ENCODE measurements around the gene NUDT8. TPM values are rescaled to one million over a fixed set of nuclear protein-coding genes. Genes with fewer than 3 reads are reported as not detected.
"Not testable (repeated sequence)": the region's sequence is repeated elsewhere in the genome, so short reads cannot be mapped to it uniquely, and the experiment has no call there.

Gene NUDT8
- total and polyA plus RNA-seq, 12 donors, result 1.9 to 40.6 (median 7.6) TPM

GRCh38 chr11:67638535-67639437 lies 9.0 kb upstream of the NUDT8 start:
- TF ChIP-seq POLR2A (IDR thresholded peaks at IDR 0.05) (no peak), CTCF (IDR thresholded peaks at IDR 0.05) (no peak)
- Histone ChIP-seq H3K4me1 (replicated peaks in 1 of 2) (no peaks in the 10 kb centered on the region), H3K4me3 (no peak overlapping the region), H3K36me3 (replicated peaks in 1 of 2) (no peaks in the 10 kb centered on the region), H3K27ac (no peak overlapping the region), H3K9me3 (replicated peaks in 1 of 3) (no peaks in the 10 kb centered on the region), H3K27me3 (peaks cover 17% of the 10 kb centered on the region)
- WGBS, 4 donors, result 71 to 84% (median 79%) methylated on average over 11 to 24 of the region's 24 CpGs
- no peak for DNase-seq
- intact Hi-C loops (cut with DNase I), result loop anchor here in 1 of 2 donors (10.0 kb wide), 1 partner anchor 166 kb away; no protein-coding TSS in a partner anchor

GRCh38 chr11:67637441-67637840 lies 7.7 kb upstream of the NUDT8 start:
- not testable (repeated sequence) for DNase-seq
- WGBS, 4 donors, result 83 to 89% (median 86%) methylated on average over 3 of the region's 3 CpGs

GRCh38 chr11:67636962-67637361 lies 7.2 kb upstream of the NUDT8 start:
- Histone ChIP-seq H3K36me3 (replicated peaks in 1 of 2) (no peaks in the 10 kb centered on the region), H3K27ac (no peak overlapping the region), H3K9me3 (replicated peaks in 1 of 3) (no peaks in the 10 kb centered on the region), H3K4me1 (replicated peaks in 1 of 2) (no peaks in the 10 kb centered on the region), H3K27me3 (peaks cover 17% of the 10 kb centered on the region), H3K4me3 (no peak overlapping the region)
- DNase-seq, result no peak
- WGBS, 4 donors, result 77 to 82% (median 79%) methylated on average over 6 of the region's 6 CpGs
- TF ChIP-seq POLR2A (IDR thresholded peaks at IDR 0.05) (no peak), CTCF (IDR thresholded peaks at IDR 0.05) (no peak)
- intact Hi-C loops (cut with DNase I), result loop anchor here in 1 of 2 donors (10.0 kb wide), 1 partner anchor 168 kb away; no protein-coding TSS in a partner anchor

More at GRCh38 chr11:67637441-67637840, 7.7 kb upstream of the NUDT8 start:
- H3K27ac ChIP-seq; H3K4me1 ChIP-seq (replicated peaks in 1 of 2); H3K9me3 ChIP-seq (replicated peaks in 1 of 3); H3K4me3 ChIP-seq; H3K36me3 ChIP-seq (replicated peaks in 1 of 2): not testable (repeated sequence)
- intact Hi-C loops (cut with DNase I), result loop anchor here in 1 of 2 donors (10.0 kb wide), 1 partner anchor 167 kb away; no protein-coding TSS in a partner anchor
- peaks cover 17% of the 10 kb centered on the region for H3K27me3 ChIP-seq

GRCh38 chr11:67635231-67635521 lies 5.4 kb upstream of the NUDT8 start:
- intact Hi-C loops (cut with DNase I), result loop anchor here in 1 of 2 donors (10.0 kb wide), 1 partner anchor 170 kb away; no protein-coding TSS in a partner anchor
- Histone ChIP-seq H3K36me3 (replicated peaks in 1 of 2) (no peaks in the 10 kb centered on the region), H3K27ac (no peak overlapping the region), H3K9me3 (replicated peaks in 1 of 3) (no peaks in the 10 kb centered on the region), H3K27me3 (peaks cover 9% of the 10 kb centered on the region), H3K4me1 (replicated peaks in 1 of 2) (peaks cover 0 to 7% of the 10 kb centered on the region in 2 donors), H3K4me3 (no peak overlapping the region)
- DNase-seq, result no peak
- WGBS, 4 donors, result 83 to 88% (median 83%) methylated on average over 4 of the region's 4 CpGs; no CpG with 5 or more reads in 1 of the 4 donors
- TF ChIP-seq POLR2A (IDR thresholded peaks at IDR 0.05) (no peak), CTCF (IDR thresholded peaks at IDR 0.05) (no peak)

Measured in adrenal gland (tissue), 12 donors.